Right atrium auricular region (tissue), 2 donors: ENCODE results near the gene KCNQ1OT1. TPM values are rescaled to one million over a fixed set of nuclear protein-coding genes. Genes with fewer than 3 reads are reported as not detected.

Experiments
- DNase-seq: peaks from one replicate; pipeline ENCODE4 v3.0.0-alpha.2; 2019; ENCODE audit warnings: low spot score
- H3K27ac ChIP-seq, 2 donors: fragments of 200-600 bp; sonication (generic); 1 replicate in 1 of 2; 2 replicates in 1 of 2; pipeline ENCODE4 v1.5.1; 2016 to 2019
- H3K27me3 ChIP-seq, 2 donors: fragments of 200-600 bp; sonication (generic); one replicate each; pipeline versions ENCODE4 v1.5.1 to v1.6.0; 2017 to 2019
- H3K36me3 ChIP-seq: fragments of 200-600 bp; sonication (generic); one replicate; pipeline ENCODE4 v1.5.1; 2016
- H3K4me1 ChIP-seq, 2 donors: fragments of 200-600 bp; sonication (generic); one replicate each; pipeline versions ENCODE4 v1.5.1 to v1.6.0; 2017 to 2019
- H3K4me3 ChIP-seq, 2 donors: fragments of 200-600 bp; sonication (generic); 1 replicate in 1 of 2; 2 replicates in 1 of 2; pipeline ENCODE4 v1.5.1; 2017 to 2019; ENCODE audit warnings: mild to moderate bottlenecking in 1 of 2, moderate library complexity in 1 of 2
- H3K9me3 ChIP-seq, 2 donors: fragments of 200-600 bp; sonication (generic); one replicate each; pipeline ENCODE4 v1.5.1; 2019
- total RNA-seq, 2 donors: library from RNA; depleted of rRNA; stranded (reverse); fragments of >200 nt; gene quantifications; one replicate each; pipeline ENCODE4 v1.1.0, GENCODE V29; 2016
- TF ChIP-seq, protein P1 (sequence below), 2 donors: fragments of 200-600 bp; sonication (generic); IDR thresholded peaks; one replicate each; pipeline ENCODE4 v1.5.1; 2019; ENCODE audit warnings: antibody characterized with exemption in 2 of 2

The KCNQ1OT1 gene
- total RNA-seq, 2 donors from 2014 or later, result 0.35 to 0.37 TPM

DNA sequence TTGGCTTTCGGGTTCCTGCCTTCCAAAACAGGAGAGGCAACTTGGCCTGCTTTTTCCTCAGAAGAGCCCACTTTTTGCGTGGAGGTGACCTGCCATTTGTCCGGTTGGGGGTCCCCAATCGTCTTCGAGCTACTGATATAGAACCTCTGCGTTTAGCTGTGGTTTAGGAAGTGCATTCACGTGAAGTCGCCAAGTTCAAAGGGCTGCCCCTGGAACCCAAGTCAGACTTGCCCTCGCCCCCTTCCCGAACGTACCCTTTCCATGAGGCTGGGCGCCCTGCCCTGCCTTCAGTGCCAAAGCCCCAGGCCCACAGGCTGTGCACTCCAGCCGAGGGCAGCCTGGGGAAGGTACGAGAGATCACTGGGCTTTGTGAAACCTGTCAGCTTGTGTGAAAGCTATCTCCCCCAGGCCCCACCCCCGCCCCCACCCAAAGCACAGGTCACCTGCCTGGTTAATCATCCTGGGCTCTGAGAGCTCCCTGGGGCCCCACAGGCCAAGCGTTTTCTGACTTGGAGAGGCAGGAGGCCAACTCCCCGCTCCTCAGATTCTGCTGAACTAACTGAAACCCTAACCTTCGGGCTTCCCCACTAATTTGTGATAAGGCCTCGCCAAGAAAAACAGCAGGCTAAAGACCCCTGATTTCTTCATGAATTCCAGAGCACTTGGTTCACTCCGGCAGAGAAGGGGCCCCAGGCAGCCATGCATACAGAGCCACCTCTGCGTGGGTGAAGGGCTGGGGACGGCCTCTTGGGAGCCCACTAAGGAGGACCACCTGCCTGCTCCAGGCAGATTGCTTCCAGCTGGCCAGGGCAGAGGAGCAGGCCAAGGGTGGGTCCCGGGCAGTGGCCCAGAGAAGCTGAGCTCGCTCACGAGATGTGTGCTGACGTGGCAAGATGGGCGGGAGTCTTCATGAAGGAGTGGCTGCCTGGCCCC lies 25.8 kb upstream of the KCNQ1OT1 start:
- Histone ChIP-seq H3K9me3 (no peaks in the 10 kb centered on the region), H3K4me1 (peaks cover 0 to 10% of the 10 kb centered on the region in 2 donors), H3K27me3 (no peaks in the 10 kb centered on the region), H3K36me3 (no peaks in the 10 kb centered on the region), H3K4me3 (no peak overlapping the region), H3K27ac (peak overlapping the region in 1 of 2 donors; percentile 29)
- TF ChIP-seq, protein P1, sequence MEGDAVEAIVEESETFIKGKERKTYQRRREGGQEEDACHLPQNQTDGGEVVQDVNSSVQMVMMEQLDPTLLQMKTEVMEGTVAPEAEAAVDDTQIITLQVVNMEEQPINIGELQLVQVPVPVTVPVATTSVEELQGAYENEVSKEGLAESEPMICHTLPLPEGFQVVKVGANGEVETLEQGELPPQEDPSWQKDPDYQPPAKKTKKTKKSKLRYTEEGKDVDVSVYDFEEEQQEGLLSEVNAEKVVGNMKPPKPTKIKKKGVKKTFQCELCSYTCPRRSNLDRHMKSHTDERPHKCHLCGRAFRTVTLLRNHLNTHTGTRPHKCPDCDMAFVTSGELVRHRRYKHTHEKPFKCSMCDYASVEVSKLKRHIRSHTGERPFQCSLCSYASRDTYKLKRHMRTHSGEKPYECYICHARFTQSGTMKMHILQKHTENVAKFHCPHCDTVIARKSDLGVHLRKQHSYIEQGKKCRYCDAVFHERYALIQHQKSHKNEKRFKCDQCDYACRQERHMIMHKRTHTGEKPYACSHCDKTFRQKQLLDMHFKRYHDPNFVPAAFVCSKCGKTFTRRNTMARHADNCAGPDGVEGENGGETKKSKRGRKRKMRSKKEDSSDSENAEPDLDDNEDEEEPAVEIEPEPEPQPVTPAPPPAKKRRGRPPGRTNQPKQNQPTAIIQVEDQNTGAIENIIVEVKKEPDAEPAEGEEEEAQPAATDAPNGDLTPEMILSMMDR (IDR thresholded peaks at IDR 0.05), result no peak
- DNase-seq, result peak; percentile 66

DNA sequence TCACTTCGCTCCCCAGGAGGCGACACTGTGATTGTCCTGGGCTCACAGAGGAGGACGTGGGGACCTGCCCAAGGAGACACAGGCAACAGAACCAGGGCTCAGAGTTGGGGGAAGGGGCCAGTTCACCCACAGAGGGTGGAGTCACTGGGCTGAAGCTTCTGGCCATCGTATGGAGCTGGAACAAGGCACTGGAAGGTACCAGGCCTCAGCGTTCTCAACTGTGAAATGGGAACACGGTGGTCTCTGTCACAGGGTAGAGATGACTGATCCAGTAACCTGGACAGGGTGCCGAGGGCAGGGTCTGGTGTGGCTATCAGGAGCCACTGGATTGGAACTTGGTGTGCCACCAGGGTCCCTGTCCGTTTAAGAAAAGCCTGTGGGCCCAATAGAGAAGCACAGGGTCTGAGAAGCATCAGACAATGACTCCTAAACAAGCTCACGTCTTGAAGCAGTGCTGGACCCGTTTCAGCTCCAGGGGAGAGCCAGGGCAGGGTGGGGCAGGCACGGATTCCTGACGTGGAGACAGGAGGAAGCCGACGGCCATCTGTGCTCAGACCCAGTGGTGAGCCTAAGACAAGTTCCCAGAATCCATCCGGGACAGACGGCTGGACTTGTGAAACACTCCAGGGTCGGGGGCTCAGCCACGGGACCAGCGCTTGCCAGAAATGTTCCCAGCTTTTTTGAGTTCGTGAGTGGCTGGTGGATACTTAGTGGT lies 25.0 kb upstream of the KCNQ1OT1 start:
- H3K9me3 ChIP-seq, result no peaks in the 10 kb centered on the region
- peaks cover 0 to 10% of the 10 kb centered on the region in 2 donors for H3K4me1 ChIP-seq
- no peak for DNase-seq
- TF ChIP-seq, protein P1 (IDR thresholded peaks at IDR 0.05), result no peak
- peak overlapping the region in 1 of 2 donors; percentile 29 for H3K27ac ChIP-seq
- H3K4me3 ChIP-seq, result no peak overlapping the region
- H3K27me3 ChIP-seq, result no peaks in the 10 kb centered on the region
- H3K36me3 ChIP-seq, result no peaks in the 10 kb centered on the region

DNA sequence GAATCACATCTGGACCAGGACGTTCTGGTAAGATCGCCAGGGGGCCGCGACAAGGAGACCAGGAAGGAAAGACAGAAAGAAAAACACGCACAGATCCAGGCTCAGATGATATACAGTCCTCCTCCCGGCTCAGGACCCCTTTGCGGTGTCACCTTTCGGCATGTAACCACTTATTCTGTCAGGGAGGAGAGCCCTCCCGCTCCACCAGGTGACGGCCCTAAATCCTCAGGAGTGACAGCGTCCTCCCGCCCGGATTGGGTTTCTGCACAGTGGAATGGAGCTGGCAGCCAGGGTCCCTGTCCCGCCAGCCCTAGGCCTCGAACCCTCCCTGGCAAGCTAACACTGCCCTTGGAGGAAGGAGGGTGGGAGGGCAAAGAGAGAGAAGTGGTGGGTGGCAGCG lies 24.3 kb upstream of the KCNQ1OT1 start:
- TF ChIP-seq, protein P1 (IDR thresholded peaks at IDR 0.05), result no peak
- H3K36me3 ChIP-seq, result no peaks in the 10 kb centered on the region
- no peak for DNase-seq

DNA sequence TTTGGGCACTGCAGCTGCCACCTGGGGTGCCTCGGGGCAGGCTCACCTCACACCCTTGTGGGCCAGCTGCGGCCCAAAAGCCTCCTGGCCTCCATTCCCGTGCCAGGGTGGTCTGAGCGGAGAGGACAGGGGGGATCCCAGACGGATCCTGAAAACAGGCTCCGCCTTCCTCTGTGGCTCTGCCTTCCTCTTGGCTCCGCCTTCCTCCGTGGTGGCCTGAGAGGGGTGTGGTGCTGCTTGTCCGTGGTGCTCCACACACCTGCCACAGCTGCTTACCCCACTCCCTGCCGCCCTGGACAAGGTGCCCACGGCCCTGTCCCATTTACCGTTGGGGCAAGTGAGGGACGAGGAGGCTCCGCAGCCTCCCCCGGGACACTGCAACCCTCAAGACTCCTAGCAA lies 23.2 kb upstream of the KCNQ1OT1 start:
- Histone ChIP-seq H3K4me3 (no peak overlapping the region), H3K4me1 (peaks cover 0 to 10% of the 10 kb centered on the region in 2 donors), H3K9me3 (no peaks in the 10 kb centered on the region), H3K27ac (no peak overlapping the region), H3K36me3 (no peaks in the 10 kb centered on the region), H3K27me3 (no peaks in the 10 kb centered on the region)
- TF ChIP-seq, protein P1 (IDR thresholded peaks at IDR 0.05), result no peak
- DNase-seq, result no peak

More for the DNA sequence above, 24.3 kb upstream of the KCNQ1OT1 start:
- peaks cover 0 to 10% of the 10 kb centered on the region in 2 donors for H3K4me1 ChIP-seq
- H3K4me3 ChIP-seq, result no peak overlapping the region
- H3K27me3 ChIP-seq, result no peaks in the 10 kb centered on the region
- H3K27ac ChIP-seq, result no peak overlapping the region
- no peaks in the 10 kb centered on the region for H3K9me3 ChIP-seq

DNA sequence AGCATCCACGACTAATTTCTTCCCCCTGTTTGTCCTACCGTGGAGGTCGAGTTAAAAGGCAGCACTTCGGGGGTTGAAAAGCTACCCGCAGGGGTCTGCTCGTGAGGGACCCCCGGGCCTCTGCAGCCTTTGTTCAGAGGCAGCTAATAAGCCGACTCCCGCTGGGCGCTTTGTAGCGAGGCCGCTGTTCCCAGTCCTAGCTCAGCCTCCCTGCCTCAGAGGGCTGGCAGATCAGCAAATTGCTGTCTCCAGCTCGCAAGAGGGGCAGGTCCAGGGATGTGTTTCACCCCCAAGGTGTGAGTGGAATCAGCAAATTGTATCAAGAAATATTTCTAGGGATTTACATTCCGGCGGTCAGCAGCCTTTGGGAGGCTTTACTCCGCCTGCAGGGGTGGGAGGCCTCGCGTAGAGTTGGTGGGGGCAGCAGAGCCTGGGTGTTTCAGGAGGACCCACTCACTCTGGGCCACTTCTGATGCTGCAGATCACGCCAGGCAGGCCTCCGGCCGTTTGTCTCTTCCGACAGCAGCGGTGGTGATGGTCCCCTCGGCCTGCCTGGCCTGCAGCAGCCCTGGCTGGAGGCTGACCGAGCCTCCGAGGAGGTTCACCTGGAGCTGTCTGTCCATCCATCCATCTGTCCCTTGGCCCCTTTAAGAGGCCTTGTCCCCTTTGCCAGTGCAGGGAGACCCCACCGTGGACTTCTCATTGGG lies 21.6 kb upstream of the KCNQ1OT1 start:
- H3K27ac ChIP-seq, result no peak overlapping the region
- H3K4me1 ChIP-seq, result peaks cover 0 to 13% of the 10 kb centered on the region in 2 donors
- no peaks in the 10 kb centered on the region for H3K9me3 ChIP-seq
- H3K27me3 ChIP-seq, result no peaks in the 10 kb centered on the region
- no peak for DNase-seq
- TF ChIP-seq, protein P1 (IDR thresholded peaks at IDR 0.05), result no peak
- H3K36me3 ChIP-seq, result no peaks in the 10 kb centered on the region
- H3K4me3 ChIP-seq, result no peak overlapping the region
